ENCODE data around the gene TSPAN17.

The TSPAN17 gene

DNA sequence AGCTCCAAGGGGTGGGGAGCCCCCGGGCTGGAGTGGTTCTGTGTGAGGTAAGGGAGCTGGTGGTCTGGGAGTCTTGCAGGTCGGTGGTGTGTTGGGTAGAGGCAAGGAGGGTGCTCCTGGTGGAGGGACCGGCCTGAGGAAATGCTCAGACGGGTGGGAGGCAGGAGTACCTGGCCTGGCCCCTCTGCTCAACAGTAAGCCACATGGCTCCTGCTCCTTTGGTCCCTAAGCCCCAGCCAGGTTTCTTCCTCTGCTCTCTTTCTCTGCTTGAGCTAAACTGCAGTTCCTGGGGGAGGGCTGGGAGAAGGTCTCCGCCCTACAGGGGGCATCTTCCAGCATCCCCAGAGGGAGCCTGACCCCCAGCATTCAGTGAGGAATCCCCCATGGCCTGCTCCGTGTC lies 17.2 kb downstream of the TSPAN17 start:
- Histone ChIP-seq H3K27me3 (ENCODE audit: insufficient read depth, low read length) (0 out of 2 replicates have a peak, but pooled peaks cover 4% of the 10 kb centered on the region), H3K36me3 (ENCODE audit: insufficient read depth, low read depth, low read length) (no peaks in the 10 kb centered on the region), H3K4me1 (ENCODE audit: insufficient read depth, low read length) (peaks cover 7% of the 10 kb centered on the region; the same call in 1 of the 2 replicates)

DNA sequence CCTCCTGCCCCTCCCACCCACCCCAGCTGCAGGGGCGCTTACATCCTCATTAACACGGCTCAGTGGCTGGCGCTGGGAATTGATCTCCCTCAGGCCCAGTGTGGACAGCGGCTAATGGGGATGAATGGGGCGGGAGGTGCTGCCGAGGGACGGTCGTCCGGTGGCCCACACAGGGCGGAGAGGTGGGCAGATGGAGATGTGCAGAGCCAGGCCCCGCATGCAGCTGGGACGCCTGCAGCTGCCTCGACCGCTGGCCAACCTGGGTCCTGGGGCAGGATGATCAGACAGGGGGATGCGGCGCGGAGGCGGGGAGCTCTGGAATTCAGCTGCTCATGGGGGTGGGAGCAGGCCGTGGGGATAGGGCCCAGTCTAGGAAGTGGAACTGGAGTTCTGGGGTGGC lies 17.6 kb downstream of the TSPAN17 start:
- Histone ChIP-seq H3K9ac (ENCODE audit: low read depth, low read length) (no peak overlapping the region), H3K4me3 (ENCODE audit: low read length) (no peak overlapping the region), H3K27ac (ENCODE audit: low read length) (no peak overlapping the region), H3K9me3 (ENCODE audit: insufficient read depth, low read depth, low read length) (no peaks in the 10 kb centered on the region), H3K27me3 (ENCODE audit: insufficient read depth, low read length) (0 out of 2 replicates have a peak, but pooled peaks cover 4% of the 10 kb centered on the region), H3K36me3 (ENCODE audit: insufficient read depth, low read depth, low read length) (no peaks in the 10 kb centered on the region), H3K4me1 (ENCODE audit: insufficient read depth, low read length) (peaks cover 7% of the 10 kb centered on the region; the same call in 1 of the 2 replicates)

More for the DNA sequence above, 17.2 kb downstream of the TSPAN17 start:
- H3K4me3 ChIP-seq (ENCODE audit: low read length): no peak overlapping the region
- no peak overlapping the region for H3K27ac ChIP-seq (ENCODE audit: low read length)
- H3K9me3 ChIP-seq (ENCODE audit: insufficient read depth, low read depth, low read length): no peaks in the 10 kb centered on the region
- no peak overlapping the region for H3K9ac ChIP-seq (ENCODE audit: low read depth, low read length)

DNA sequence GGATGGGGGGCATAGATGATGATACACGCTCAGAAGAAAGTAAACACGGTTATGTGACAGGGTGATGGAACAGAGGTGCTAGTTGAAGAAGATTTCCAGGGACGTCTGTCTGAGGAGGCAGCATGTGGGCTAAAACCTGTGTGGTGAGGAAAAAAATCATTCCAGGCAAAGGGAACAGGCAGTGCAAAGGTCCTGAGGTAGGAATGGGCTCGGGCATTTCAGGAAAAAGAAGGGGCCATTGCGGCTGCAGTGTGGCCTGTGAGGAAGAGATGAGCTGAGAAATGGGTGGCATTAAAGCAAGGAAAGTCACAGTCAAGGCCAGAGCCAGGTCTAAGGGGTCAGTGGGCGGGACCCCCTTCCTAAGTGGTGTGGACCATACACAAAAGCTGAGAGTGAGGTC lies 18.2 kb downstream of the TSPAN17 start:
- Histone ChIP-seq H3K27me3 (ENCODE audit: insufficient read depth, low read length) (0 out of 2 replicates have a peak, but pooled peaks cover 4% of the 10 kb centered on the region), H3K9me3 (ENCODE audit: insufficient read depth, low read depth, low read length) (no peaks in the 10 kb centered on the region), H3K36me3 (ENCODE audit: insufficient read depth, low read depth, low read length) (no peaks in the 10 kb centered on the region), H3K9ac (ENCODE audit: low read depth, low read length) (no peak overlapping the region), H3K27ac (ENCODE audit: low read length) (no peak overlapping the region), H3K4me3 (ENCODE audit: low read length) (no peak overlapping the region), H3K4me1 (ENCODE audit: insufficient read depth, low read length) (peaks cover 7% of the 10 kb centered on the region; the same call in 1 of the 2 replicates)

DNA sequence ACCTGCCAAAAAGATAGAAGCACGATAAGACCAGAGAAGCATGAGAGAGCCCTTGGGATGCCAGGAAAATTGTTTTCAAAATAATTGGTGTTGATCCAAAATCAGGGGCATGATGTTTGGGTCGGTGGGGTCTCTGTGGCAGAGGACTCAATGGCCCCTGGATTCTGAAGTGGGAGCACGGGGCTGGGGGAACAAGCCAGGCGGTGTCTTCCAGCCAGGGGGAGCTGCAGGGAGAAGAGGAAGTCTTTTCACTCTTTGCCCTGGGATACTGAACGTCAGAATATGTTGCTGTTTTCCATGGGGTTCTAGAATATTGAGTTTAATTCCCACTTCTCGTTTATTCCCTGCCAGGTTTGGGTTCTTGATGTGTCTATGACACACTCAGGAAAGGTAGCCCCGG lies 20.4 kb downstream of the TSPAN17 start:
- peaks cover 13% of the 10 kb centered on the region; the same call in 1 of the 2 replicates for H3K4me1 ChIP-seq (ENCODE audit: insufficient read depth, low read length)
- H3K27me3 ChIP-seq (ENCODE audit: insufficient read depth, low read length): 0 out of 2 replicates have a peak, but pooled peaks cover 8% of the 10 kb centered on the region
- no peaks in the 10 kb centered on the region for H3K9me3 ChIP-seq (ENCODE audit: insufficient read depth, low read depth, low read length)
- no peak overlapping the region for H3K9ac ChIP-seq (ENCODE audit: low read depth, low read length)
- no peak overlapping the region for H3K4me3 ChIP-seq (ENCODE audit: low read length)
- H3K36me3 ChIP-seq (ENCODE audit: insufficient read depth, low read depth, low read length): no peaks in the 10 kb centered on the region
- H3K27ac ChIP-seq (ENCODE audit: low read length): no peak overlapping the region

DNA sequence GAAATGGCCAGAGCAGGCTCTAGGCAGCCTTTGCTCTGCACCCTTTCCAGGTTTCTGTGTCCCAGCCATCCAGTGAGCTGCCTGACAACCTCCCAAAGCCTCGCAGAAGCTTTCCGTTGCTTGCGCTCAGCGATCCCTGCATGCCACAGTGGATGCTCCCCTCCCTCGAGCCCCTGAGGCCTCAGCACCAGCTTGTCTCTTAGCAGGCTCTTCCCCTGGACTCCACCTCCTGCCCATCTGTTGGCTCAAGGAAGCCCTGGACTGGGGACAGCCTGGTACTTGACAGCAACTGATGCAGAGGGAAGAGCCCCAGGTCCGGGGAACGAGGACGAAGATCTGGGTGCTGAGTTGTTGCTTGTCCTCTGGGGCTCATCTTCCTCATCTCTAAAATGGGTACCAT lies 23.2 kb downstream of the TSPAN17 start:
- Histone ChIP-seq H3K4me3 (ENCODE audit: low read length) (no peak overlapping the region), H3K4me1 (ENCODE audit: insufficient read depth, low read length) (peaks cover 6% of the 10 kb centered on the region; the same call in 1 of the 2 replicates), H3K27ac (ENCODE audit: low read length) (no peak overlapping the region), H3K27me3 (ENCODE audit: insufficient read depth, low read length) (0 out of 2 replicates have a peak, but pooled peaks cover 4% of the 10 kb centered on the region), H3K9ac (ENCODE audit: low read depth, low read length) (no peak overlapping the region), H3K36me3 (ENCODE audit: insufficient read depth, low read depth, low read length) (no peaks in the 10 kb centered on the region), H3K9me3 (ENCODE audit: insufficient read depth, low read depth, low read length) (no peaks in the 10 kb centered on the region)

DNA sequence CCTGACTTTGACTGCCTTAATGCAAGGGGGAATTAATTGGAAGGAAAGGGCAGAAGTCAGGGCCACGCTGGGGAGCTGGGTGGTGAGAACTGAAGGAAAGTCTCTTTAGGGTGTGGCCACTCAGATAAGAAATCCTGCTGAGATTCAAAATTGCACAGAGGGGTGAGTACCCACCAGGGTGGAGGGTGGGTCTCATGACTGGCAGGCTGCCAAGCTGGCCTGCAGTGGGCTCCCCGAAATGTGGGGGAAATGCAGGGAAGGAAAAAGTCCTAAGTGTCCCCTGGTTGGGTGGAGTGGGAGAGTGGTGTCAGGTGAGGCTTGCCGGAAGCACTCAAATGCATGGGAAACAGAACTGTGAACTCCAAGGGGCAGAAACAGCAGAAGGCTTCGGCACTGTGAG lies 24.1 kb downstream of the TSPAN17 start:
- no peak overlapping the region; the same call in 1 of the 2 replicates for H3K9ac ChIP-seq (ENCODE audit: low read depth, low read length)
- no peaks in the 10 kb centered on the region for H3K36me3 ChIP-seq (ENCODE audit: insufficient read depth, low read depth, low read length)
- no peak overlapping the region for H3K27ac ChIP-seq (ENCODE audit: low read length)
- H3K4me3 ChIP-seq (ENCODE audit: low read length): no peak overlapping the region
- H3K9me3 ChIP-seq (ENCODE audit: insufficient read depth, low read depth, low read length): no peaks in the 10 kb centered on the region
- peaks cover 4% of the 10 kb centered on the region; the same call in 1 of the 2 replicates for H3K27me3 ChIP-seq (ENCODE audit: insufficient read depth, low read length)
- H3K4me1 ChIP-seq (ENCODE audit: insufficient read depth, low read length): peaks cover 6% of the 10 kb centered on the region; the same call in 1 of the 2 replicates

DNA sequence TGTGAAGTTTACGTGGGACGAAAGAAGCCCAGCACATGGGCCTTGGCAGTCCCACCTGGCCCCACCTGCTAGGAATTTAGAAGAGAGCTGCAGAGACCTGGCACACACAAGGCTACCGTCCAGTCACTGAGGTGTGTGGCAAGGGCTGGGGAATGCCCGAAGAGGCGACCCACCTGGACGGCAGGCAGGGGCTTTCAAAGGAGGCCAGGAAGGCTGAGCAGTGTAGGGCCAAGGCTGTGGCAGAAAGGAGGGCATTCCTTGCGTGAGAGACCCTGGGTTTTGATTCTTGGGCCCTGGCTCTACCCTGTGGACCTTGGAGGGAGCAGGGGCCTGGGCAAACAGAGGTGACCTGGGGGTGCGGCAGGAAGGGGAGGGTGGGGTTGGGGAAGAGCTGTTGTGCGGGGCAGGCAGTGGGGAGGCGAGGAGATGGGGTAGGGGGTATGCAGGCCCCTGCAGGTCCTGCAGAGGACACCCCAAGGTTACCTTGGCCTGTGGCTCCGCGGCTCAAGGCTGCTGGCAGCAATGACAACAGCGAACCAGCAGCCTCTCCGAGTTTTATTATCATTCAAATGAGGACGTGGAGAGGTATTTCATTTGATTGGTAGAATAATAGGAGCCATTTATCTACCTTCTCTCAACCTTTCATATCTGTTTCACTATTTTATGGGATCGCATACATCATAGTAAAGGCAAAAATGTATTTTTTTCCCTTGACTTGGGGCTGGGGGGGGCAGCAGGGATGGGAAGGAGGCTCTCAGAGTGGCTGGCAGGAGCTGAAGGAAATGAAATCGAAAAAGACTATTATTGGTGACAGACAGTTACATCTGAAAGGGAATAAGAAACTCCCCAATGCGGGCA lies 24.8 kb downstream of the TSPAN17 start:
- Histone ChIP-seq H3K9me3 (ENCODE audit: insufficient read depth, low read depth, low read length) (no peaks in the 10 kb centered on the region), H3K4me3 (ENCODE audit: low read length) (0 out of 2 replicates have a peak overlapping the region, but pooled peaks have one; percentile 7), H3K9ac (ENCODE audit: low read depth, low read length) (no peak overlapping the region; the same call in 1 of the 2 replicates), H3K27ac (ENCODE audit: low read length) (no peak overlapping the region), H3K27me3 (ENCODE audit: insufficient read depth, low read length) (peaks cover 4% of the 10 kb centered on the region; the same call in 1 of the 2 replicates), H3K36me3 (ENCODE audit: insufficient read depth, low read depth, low read length) (no peaks in the 10 kb centered on the region), H3K4me1 (ENCODE audit: insufficient read depth, low read length) (peaks cover 6% of the 10 kb centered on the region; the same call in 1 of the 2 replicates)

DNA sequence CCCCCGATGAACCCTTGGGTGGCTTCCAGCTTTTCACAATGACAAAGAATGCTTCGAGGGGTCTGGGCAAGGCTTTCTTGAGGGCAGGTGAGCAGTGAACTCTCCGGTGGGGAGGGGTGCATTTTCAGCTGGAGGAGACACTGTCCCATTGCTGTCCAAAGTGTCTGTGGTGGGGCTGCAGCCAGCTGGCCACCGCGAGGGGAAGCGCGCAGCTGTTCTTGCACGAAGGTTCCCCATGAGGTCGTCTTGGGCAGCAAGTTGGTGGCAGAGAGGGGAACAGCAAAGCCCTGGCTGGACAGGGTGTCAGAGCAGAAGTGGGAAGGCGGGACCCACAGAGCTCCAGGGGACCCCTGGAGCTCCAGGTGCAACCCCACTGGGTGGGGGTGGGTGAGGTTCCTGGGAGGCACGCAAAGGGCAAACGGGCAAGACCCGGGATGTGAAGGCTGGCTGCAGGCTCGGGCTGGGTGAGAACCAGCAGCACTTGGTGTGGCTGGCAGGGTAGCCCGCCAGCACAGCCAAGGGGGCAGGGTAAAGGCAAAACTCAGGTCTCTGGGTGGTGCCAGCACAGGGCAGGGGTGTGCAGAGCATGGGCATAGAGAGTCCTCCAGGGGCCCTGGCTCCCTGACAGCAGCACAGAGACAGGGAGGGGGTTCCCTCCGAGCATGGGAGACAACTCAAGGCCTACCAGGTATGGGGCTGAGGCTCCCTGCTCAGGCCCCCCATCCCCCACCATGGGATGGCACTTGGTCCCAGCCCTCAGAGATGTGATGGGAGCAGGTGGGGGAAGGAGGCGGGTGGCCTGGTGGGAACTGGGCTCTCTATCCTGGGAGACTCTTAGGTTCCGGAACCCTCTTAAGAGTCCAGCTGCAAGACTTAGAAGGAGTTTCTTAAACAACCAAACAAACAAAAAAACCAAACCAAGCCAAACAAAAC lies 26.6 kb downstream of the TSPAN17 start:
- H3K27me3 ChIP-seq (ENCODE audit: insufficient read depth, low read length): peaks cover 8% of the 10 kb centered on the region
- no peaks in the 10 kb centered on the region for H3K9me3 ChIP-seq (ENCODE audit: insufficient read depth, low read depth, low read length)
- no peak overlapping the region for H3K9ac ChIP-seq (ENCODE audit: low read depth, low read length)
- peaks cover 6% of the 10 kb centered on the region; the same call in 1 of the 2 replicates for H3K4me1 ChIP-seq (ENCODE audit: insufficient read depth, low read length)
- H3K4me3 ChIP-seq (ENCODE audit: low read length): no peak overlapping the region
- H3K36me3 ChIP-seq (ENCODE audit: insufficient read depth, low read depth, low read length): no peaks in the 10 kb centered on the region
- no peak overlapping the region for H3K27ac ChIP-seq (ENCODE audit: low read length)

DNA sequence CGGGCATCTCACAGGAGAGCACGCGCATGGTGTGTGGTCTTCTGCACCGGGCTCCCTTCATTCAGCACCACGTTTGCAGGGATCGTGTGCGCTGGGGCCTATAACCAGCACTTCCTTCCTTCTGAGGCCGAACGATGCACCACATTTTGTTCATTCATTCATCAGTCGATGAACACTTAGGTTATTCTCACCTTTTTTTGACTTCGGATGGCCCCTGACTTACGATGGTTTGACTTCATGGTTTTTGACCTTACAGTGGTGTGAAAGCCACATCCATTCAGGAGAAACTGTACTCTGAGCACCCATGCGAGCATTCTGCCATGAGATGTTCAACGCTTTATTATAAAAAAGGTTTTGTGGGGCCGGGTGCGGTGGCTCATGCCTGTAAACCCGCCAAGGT lies 27.5 kb downstream of the TSPAN17 start:
- Histone ChIP-seq H3K36me3 (ENCODE audit: insufficient read depth, low read depth, low read length) (no peaks in the 10 kb centered on the region), H3K9ac (ENCODE audit: low read depth, low read length) (no peak overlapping the region), H3K9me3 (ENCODE audit: insufficient read depth, low read depth, low read length) (no peaks in the 10 kb centered on the region), H3K4me3 (ENCODE audit: low read length) (no peak overlapping the region), H3K27me3 (ENCODE audit: insufficient read depth, low read length) (peaks cover 17% of the 10 kb centered on the region), H3K27ac (ENCODE audit: low read length) (no peak overlapping the region), H3K4me1 (ENCODE audit: insufficient read depth, low read length) (peaks cover 6% of the 10 kb centered on the region; the same call in 1 of the 2 replicates)

DNA sequence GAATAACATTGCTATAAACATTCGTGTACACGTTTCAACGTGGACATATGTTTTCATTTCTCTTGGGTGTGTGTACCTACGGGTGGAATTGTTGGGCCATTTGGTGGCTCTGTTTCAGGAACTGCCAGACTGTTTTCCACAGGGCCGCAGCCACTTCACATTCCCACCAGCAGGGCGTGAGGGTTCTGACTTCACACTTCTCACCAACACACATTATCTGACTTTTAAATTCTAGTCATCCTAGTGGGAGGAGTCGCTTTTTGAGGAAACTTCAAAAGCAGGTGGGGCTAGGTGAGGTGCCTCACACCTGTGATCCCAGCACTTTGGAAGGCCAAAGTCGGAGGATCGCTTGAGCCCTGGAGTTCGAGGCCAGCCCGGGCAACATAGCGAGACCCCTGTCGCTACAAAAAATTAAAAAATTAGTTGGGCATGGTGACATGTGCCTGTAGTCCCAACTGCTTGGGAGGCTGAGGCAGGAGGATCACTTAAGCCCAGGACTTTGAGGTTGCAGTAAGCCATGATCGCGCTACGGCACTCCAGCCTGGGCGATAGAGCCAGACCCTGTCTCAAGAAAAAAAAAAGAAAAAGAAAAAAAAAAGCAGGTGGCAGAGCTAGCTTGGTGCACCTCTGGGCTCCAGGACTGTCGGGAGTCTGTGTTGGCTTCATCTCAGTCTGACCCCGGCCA lies 28.5 kb downstream of the TSPAN17 start:
- Histone ChIP-seq H3K27me3 (ENCODE audit: insufficient read depth, low read length) (peaks cover 27% of the 10 kb centered on the region), H3K9ac (ENCODE audit: low read depth, low read length) (no peak overlapping the region), H3K27ac (ENCODE audit: low read length) (no peak overlapping the region), H3K4me1 (ENCODE audit: insufficient read depth, low read length) (peaks cover 6% of the 10 kb centered on the region; the same call in 1 of the 2 replicates), H3K9me3 (ENCODE audit: insufficient read depth, low read depth, low read length) (no peaks in the 10 kb centered on the region), H3K36me3 (ENCODE audit: insufficient read depth, low read depth, low read length) (no peaks in the 10 kb centered on the region), H3K4me3 (ENCODE audit: low read length) (no peak overlapping the region)

DNA sequence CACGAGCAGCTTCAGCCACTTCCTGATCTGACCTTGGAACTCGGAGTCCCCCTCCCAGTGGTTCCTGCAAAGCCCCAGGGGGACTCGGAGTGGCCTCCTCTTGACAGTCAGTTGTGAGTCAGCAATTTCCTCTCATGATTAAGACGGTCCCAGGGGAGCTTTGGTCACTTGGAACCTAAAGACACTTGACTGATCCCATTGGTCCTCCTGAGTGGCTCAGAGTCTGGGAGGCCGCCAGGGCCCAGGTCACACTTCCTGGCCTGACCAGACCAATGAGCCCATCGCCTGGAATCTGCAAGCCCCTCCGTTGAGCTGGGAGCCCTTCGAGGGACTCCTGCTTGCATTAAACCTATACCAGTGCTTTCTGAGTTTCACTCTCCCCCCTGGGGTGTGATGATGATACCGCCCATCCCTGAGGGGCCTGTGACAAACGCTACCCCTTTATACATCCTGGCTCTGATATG lies 29.1 kb downstream of the TSPAN17 start:
- Histone ChIP-seq H3K36me3 (ENCODE audit: insufficient read depth, low read depth, low read length) (no peaks in the 10 kb centered on the region), H3K27ac (ENCODE audit: low read length) (no peak overlapping the region), H3K9me3 (ENCODE audit: insufficient read depth, low read depth, low read length) (no peaks in the 10 kb centered on the region), H3K27me3 (ENCODE audit: insufficient read depth, low read length) (peaks cover 30% of the 10 kb centered on the region), H3K4me3 (ENCODE audit: low read length) (no peak overlapping the region), H3K9ac (ENCODE audit: low read depth, low read length) (no peak overlapping the region), H3K4me1 (ENCODE audit: insufficient read depth, low read length) (peaks cover 6% of the 10 kb centered on the region; the same call in 1 of the 2 replicates)

Data from iPS-20b (cell line).